ENCODE results near the gene ABCA7.

DNA sequence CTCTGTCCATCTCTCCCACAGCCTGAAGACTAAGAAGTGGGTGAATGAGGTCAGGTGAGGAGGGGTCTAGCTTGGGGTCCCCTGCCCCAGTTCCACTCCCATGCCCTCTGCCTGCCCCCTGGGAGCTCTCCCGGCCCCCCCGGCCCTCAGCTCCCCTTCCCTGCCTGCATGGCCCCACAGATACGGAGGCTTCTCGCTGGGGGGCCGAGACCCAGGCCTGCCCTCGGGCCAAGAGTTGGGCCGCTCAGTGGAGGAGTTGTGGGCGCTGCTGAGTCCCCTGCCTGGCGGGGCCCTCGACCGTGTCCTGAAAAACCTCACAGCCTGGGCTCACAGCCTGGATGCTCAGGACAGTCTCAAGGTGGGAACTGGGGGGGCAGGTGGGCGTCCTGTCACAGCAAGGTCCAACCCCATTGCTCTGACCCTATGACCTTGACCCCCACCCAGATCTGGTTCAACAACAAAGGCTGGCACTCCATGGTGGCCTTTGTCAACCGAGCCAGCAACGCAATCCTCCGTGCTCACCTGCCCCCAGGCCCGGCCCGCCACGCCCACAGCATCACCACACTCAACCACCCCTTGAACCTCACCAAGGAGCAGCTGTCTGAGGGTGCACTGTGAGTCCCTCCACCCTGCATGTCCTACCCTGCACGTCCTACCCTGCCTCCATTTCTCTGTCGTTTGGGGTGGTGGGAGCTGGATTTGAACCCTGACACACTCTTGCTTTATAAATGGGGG is 16.1 kb downstream of the ABCA7 start:
- TF ChIP-seq, protein P1, sequence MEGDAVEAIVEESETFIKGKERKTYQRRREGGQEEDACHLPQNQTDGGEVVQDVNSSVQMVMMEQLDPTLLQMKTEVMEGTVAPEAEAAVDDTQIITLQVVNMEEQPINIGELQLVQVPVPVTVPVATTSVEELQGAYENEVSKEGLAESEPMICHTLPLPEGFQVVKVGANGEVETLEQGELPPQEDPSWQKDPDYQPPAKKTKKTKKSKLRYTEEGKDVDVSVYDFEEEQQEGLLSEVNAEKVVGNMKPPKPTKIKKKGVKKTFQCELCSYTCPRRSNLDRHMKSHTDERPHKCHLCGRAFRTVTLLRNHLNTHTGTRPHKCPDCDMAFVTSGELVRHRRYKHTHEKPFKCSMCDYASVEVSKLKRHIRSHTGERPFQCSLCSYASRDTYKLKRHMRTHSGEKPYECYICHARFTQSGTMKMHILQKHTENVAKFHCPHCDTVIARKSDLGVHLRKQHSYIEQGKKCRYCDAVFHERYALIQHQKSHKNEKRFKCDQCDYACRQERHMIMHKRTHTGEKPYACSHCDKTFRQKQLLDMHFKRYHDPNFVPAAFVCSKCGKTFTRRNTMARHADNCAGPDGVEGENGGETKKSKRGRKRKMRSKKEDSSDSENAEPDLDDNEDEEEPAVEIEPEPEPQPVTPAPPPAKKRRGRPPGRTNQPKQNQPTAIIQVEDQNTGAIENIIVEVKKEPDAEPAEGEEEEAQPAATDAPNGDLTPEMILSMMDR (IDR thresholded peaks at IDR 0.05 in 4 of 5, conservative IDR thresholded peaks at IDR 0.05 in 1 of 5) = no peak
- no peak for TF ChIP-seq POLR2A (IDR thresholded peaks at IDR 0.05)
